Vagina (tissue), 2 donors: ENCODE data around the gene KMT2E. TPM values are rescaled to one million over a fixed set of nuclear protein-coding genes. Genes with fewer than 3 reads are reported as not detected.

Source experiments
- DNase-seq, 2 donors: peaks; one replicate each; pipeline ENCODE4 v3.0.0-alpha.2; 2017; ENCODE audit errors: extremely low spot score in 2 of 2
- H3K27ac ChIP-seq: fragments of 200-600 bp; sonication (generic); one replicate; pipeline ENCODE4 v1.5.1; 2019
- H3K27me3 ChIP-seq: fragments of 200-600 bp; sonication (generic); one replicate; pipeline ENCODE4 v1.5.1; 2019
- H3K36me3 ChIP-seq, 2 donors: fragments of 200-600 bp; sonication (generic); one replicate each; pipeline ENCODE4 v1.5.1; 2017 to 2019
- H3K4me1 ChIP-seq: fragments of 200-600 bp; sonication (generic); one replicate; pipeline ENCODE4 v1.5.1; 2019
- H3K4me3 ChIP-seq, 2 donors: fragments of 200-600 bp; sonication (generic); 1 replicate in 1 of 2; 2 replicates in 1 of 2; pipeline ENCODE4 v1.5.1; 2016 to 2019
- H3K9me3 ChIP-seq: fragments of 200-600 bp; sonication (generic); one replicate; pipeline ENCODE4 v1.5.1; 2019
- POLR2A ChIP-seq, 2 donors: fragments of 450-650 bp; IDR thresholded peaks; one replicate each; pipeline ENCODE4 v1.6.1; 2017; ENCODE audit warnings: antibody characterized with exemption in 2 of 2, mild to moderate bottlenecking in 2 of 2, moderate library complexity in 2 of 2
- POLR2AphosphoS5 ChIP-seq, 2 donors: sonication (generic); formaldehyde crosslinking; IDR thresholded peaks; one replicate each; pipeline ENCODE4 v1.9.0; 2017; ENCODE audit warnings: antibody characterized with exemption in 2 of 2, mild to moderate bottlenecking in 2 of 2, low read depth in 1 of 2; ENCODE audit not compliant: insufficient read depth in 1 of 2
- intact Hi-C: fragments of 100-400 bp; cut with DNase I; formaldehyde crosslinking; loops from one replicate; pipeline ENCODE4 v1.15.1; 2023
- total RNA-seq: library from RNA; depleted of rRNA; stranded (reverse); fragments of >200 nt; gene quantifications from one replicate; pipeline ENCODE4 v1.2.3, GENCODE V29; 2016
- TF ChIP-seq, protein P1 (sequence below), 3 experiments: fragments of 450-650 bp in 2 of 3; fragments of 200-600 bp in 1 of 3; sonication (generic) in 1 of 3; IDR thresholded peaks; one replicate each; pipeline ENCODE4 v1.5.1; 2017 to 2019; ENCODE audit warnings: antibody characterized with exemption in 3 of 3, mild to moderate bottlenecking in 2 of 3, moderate library complexity in 2 of 3

KMT2E gene
- total RNA-seq, 1 donor from 2014 or later: 98.7 TPM

DNA sequence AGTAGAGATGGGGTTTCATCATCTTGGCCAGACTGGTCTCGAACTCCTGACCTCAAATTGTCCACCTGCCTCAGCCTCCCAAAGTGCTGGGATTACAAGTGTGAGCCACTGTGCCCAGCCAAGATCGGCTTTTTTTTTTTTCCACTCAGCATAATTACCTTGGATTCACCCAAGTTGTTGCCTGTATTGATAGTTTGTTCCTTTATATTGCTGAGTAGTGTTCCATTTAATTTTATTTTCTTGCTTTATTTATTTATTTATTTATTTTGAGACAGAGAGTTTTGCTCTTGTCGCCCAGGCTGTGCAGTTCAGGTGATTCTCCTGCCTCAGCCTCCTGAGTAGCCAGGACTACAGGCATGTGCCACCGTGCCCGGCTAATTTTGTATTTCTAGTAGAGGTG lies 21.3 kb downstream of the KMT2E start:
- Histone ChIP-seq H3K27ac (no peak overlapping the region), H3K36me3 (no peaks in the 10 kb centered on the region), H3K4me1 (peaks cover 68% of the 10 kb centered on the region), H3K4me3 (no peak overlapping the region), H3K9me3 (no peaks in the 10 kb centered on the region), H3K27me3 (no peaks in the 10 kb centered on the region)
- DNase-seq: no peak
- intact Hi-C loops: no loop called here
- TF ChIP-seq POLR2A (IDR thresholded peaks at IDR 0.05) (no peak), POLR2AphosphoS5 (IDR thresholded peaks at IDR 0.05; ENCODE audit: insufficient read depth in 1 of 2, low read depth in 1 of 2) (no peak)
- TF ChIP-seq, protein P1, sequence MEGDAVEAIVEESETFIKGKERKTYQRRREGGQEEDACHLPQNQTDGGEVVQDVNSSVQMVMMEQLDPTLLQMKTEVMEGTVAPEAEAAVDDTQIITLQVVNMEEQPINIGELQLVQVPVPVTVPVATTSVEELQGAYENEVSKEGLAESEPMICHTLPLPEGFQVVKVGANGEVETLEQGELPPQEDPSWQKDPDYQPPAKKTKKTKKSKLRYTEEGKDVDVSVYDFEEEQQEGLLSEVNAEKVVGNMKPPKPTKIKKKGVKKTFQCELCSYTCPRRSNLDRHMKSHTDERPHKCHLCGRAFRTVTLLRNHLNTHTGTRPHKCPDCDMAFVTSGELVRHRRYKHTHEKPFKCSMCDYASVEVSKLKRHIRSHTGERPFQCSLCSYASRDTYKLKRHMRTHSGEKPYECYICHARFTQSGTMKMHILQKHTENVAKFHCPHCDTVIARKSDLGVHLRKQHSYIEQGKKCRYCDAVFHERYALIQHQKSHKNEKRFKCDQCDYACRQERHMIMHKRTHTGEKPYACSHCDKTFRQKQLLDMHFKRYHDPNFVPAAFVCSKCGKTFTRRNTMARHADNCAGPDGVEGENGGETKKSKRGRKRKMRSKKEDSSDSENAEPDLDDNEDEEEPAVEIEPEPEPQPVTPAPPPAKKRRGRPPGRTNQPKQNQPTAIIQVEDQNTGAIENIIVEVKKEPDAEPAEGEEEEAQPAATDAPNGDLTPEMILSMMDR (IDR thresholded peaks at IDR 0.05): no peak

DNA sequence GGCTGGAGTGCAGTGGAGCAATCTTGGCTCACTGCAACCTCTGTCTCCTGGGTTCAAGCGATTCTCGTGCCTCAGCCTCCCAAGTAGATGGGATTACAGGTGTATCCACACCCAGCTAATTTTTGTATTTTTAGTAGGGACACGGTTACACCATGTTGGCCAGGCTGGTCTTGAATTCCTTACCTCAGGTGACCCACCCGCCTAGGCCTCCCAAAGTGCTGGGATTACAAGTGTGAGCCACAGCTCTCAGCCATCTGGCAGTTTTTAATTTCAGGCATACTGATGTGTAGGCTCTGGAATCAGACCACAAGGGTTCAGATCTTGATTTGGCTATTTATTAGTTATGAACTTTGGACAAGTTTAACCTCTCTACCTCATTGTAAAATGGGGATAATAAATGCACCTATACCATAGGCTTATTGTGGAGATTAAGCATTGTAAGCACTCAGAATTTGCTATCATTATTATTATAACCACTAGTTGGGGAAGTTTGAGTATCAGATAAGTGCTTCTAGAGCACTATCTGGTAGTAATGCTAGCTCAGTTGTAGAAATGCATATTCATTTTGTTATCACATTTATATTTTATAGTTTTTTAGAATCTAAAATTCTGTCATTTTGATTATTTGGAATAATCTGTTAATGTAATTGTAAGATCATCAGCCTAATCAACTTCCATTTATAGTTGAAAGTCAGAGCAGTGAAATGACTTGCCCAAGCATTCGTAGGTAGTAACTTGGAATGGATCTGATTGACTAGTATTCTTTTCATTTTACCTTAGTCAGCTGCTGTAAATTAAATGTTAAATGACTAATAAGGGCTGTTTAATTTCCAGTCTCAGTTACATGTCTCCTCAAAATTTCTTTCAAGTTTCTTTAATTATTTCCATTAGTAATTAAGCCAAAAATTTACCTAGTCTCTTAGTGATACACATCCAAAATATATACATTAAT lies 22.5 kb downstream of the KMT2E start:
- H3K27ac ChIP-seq: no peak overlapping the region
- intact Hi-C loops: no loop called here
- TF ChIP-seq POLR2A (IDR thresholded peaks at IDR 0.05) (no peak), POLR2AphosphoS5 (IDR thresholded peaks at IDR 0.05; ENCODE audit: insufficient read depth in 1 of 2, low read depth in 1 of 2) (no peak)
- TF ChIP-seq, protein P1 (IDR thresholded peaks at IDR 0.05): no peak
- no peak for DNase-seq
- H3K9me3 ChIP-seq: no peaks in the 10 kb centered on the region
- H3K36me3 ChIP-seq: peaks cover 0 to 7% of the 10 kb centered on the region in 2 donors
- H3K27me3 ChIP-seq: no peaks in the 10 kb centered on the region
- H3K4me3 ChIP-seq: no peak overlapping the region
- H3K4me1 ChIP-seq: peaks cover 69% of the 10 kb centered on the region

DNA sequence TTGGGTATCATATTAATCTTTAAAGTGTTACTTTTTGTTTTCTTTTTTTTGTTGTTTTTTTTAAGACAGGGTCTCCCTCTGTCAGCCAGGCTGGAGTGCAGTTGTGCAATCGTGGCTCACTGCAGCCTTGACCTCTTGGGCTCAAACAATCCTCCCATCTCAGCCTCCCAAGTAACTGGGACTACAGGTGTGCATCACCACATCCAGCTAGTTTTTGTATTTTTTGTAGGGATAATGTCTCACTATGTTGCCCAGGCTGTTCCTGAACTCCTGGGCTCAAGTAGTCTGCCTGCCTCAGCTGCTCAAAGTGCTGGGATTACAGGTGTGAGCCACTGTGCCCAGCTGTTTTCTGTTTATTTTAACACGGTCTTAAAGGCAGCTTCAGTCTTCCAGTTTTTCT lies 23.3 kb downstream of the KMT2E start:
- TF ChIP-seq, protein P1 (IDR thresholded peaks at IDR 0.05): no peak
- no peak overlapping the region for H3K4me3 ChIP-seq
- intact Hi-C loops: no loop called here

DNA sequence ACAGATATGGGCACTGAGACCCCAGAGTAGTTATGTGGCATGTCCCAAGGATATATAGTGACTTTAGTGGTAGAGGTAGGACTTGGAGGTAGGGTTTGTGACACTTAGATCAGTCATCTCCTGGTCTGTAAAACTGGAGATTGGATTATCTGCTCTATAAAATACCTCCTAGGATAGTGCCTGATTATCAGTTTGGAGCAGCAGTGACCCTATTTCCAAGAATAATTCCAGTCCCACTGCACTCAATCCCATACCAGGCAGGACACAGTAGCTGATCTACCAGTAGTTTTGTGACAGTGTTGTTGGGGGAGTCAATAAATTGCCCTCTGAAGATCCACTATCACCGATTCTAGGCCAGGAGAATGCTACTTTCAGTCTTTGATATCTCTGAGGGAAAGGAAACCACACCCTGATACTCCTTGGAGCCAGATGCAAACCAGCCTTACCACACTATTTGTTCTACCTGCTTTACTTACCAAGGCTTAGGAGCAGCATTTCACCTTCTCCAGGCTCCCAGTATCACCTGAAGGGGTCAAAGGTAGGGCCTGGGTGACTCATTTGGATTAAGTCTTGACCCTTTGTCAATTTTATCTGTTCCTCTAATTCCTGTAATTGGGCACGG lies 30.6 kb downstream of the KMT2E start:
- Histone ChIP-seq H3K4me3 (no peak overlapping the region), H3K36me3 (peaks cover 0 to 42% of the 10 kb centered on the region in 2 donors), H3K27ac (no peak overlapping the region), H3K27me3 (no peaks in the 10 kb centered on the region), H3K4me1 (peaks cover 60% of the 10 kb centered on the region), H3K9me3 (no peaks in the 10 kb centered on the region)
- intact Hi-C loops: no loop called here
- no peak for TF ChIP-seq POLR2A (IDR thresholded peaks at IDR 0.05)
- TF ChIP-seq, protein P1 (IDR thresholded peaks at IDR 0.05): no peak
- no peak for TF ChIP-seq POLR2AphosphoS5 (IDR thresholded peaks at IDR 0.05; ENCODE audit: insufficient read depth in 1 of 2, low read depth in 1 of 2)
- DNase-seq: no peak

More for the DNA sequence above, 23.3 kb downstream of the KMT2E start:
- H3K27me3 ChIP-seq: no peaks in the 10 kb centered on the region
- no peak for DNase-seq
- peaks cover 0 to 14% of the 10 kb centered on the region in 2 donors for H3K36me3 ChIP-seq
- no peak overlapping the region for H3K27ac ChIP-seq
- H3K4me1 ChIP-seq: peaks cover 69% of the 10 kb centered on the region
- H3K9me3 ChIP-seq: no peaks in the 10 kb centered on the region

DNA sequence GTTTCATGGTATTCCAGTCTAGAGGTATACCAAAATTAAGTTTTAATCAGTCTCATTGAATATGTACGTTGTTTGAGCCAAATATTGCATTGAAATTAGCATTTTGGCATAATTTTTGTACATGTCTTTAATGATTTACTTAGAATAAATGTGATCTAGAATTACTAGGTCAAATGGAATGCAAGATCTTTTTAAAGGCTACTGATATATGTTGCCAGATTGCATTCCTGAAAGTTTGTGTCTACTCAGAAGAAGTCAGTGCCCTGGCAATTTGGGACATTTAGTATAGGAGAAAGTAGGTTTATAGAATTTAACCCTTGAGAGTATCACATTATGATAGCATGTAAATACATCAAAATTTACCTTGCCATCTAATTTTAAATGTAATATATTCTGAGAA lies 32.4 kb downstream of the KMT2E start:
- Histone ChIP-seq H3K9me3 (no peaks in the 10 kb centered on the region), H3K27ac (no peak overlapping the region), H3K36me3 (peaks cover 0 to 39% of the 10 kb centered on the region in 2 donors), H3K4me3 (no peak overlapping the region), H3K4me1 (peaks cover 43% of the 10 kb centered on the region), H3K27me3 (no peaks in the 10 kb centered on the region)
- no peak for DNase-seq
- intact Hi-C loops: no loop called here
- no peak for TF ChIP-seq POLR2A (IDR thresholded peaks at IDR 0.05)
